ENCODE data around the gene ICAM5. TPM values are rescaled to one million over a fixed set of nuclear protein-coding genes. Genes with fewer than 3 reads are reported as not detected.

ICAM5 gene
- total RNA-seq, 2 donors from 2014 or later, result 0.41 to 0.49 TPM

DNA sequence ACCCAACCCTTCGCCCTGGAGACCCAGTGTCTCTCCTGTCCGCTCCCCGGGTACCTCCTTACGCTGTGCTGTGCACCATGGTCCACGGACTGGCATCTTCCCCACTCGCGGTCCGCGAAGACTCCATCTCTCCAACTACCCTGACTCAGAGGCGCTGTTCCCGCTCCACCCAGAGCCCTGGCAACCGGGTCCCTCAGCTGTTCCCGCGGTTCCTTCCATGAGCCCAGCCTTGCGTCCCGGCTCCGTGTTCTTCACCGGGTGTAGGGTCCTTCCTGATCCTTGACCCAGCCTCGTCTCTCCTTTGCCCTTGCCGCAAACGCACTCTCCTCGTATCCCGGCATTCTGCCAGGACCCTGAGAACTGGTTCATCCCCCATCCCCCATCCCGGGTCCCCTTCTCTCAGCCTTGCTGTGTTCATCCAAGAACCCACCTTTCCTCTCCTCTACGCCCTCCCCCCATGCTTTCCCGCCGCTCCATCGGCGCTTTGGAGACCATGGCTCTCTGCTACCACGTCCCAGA lies 664 bp downstream of the ICAM5 start:
- Histone ChIP-seq H3K4me1 (ENCODE audit: control insufficient read depth in 1 of 2, low read depth in 2 of 2) (peaks cover 47 to 61% of the 10 kb centered on the region in 2 donors), H3K27ac (no peak overlapping the region), H3K4me3 (peak overlapping the region; percentile 74), H3K36me3 (no peaks in the 10 kb centered on the region), H3K27me3 (replicated peaks; ENCODE audit: insufficient read depth) (peaks cover 35% of the 10 kb centered on the region), H3K9me3 (no peaks in the 10 kb centered on the region)
- no peak for DNase-seq (ENCODE audit: low spot score)
- TF ChIP-seq, protein P1, sequence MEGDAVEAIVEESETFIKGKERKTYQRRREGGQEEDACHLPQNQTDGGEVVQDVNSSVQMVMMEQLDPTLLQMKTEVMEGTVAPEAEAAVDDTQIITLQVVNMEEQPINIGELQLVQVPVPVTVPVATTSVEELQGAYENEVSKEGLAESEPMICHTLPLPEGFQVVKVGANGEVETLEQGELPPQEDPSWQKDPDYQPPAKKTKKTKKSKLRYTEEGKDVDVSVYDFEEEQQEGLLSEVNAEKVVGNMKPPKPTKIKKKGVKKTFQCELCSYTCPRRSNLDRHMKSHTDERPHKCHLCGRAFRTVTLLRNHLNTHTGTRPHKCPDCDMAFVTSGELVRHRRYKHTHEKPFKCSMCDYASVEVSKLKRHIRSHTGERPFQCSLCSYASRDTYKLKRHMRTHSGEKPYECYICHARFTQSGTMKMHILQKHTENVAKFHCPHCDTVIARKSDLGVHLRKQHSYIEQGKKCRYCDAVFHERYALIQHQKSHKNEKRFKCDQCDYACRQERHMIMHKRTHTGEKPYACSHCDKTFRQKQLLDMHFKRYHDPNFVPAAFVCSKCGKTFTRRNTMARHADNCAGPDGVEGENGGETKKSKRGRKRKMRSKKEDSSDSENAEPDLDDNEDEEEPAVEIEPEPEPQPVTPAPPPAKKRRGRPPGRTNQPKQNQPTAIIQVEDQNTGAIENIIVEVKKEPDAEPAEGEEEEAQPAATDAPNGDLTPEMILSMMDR (IDR thresholded peaks at IDR 0.05), result no peak
- no peak for ATAC-seq (ENCODE audit: insufficient number of reproducible peaks, low FRiP score, low read depth)

DNA sequence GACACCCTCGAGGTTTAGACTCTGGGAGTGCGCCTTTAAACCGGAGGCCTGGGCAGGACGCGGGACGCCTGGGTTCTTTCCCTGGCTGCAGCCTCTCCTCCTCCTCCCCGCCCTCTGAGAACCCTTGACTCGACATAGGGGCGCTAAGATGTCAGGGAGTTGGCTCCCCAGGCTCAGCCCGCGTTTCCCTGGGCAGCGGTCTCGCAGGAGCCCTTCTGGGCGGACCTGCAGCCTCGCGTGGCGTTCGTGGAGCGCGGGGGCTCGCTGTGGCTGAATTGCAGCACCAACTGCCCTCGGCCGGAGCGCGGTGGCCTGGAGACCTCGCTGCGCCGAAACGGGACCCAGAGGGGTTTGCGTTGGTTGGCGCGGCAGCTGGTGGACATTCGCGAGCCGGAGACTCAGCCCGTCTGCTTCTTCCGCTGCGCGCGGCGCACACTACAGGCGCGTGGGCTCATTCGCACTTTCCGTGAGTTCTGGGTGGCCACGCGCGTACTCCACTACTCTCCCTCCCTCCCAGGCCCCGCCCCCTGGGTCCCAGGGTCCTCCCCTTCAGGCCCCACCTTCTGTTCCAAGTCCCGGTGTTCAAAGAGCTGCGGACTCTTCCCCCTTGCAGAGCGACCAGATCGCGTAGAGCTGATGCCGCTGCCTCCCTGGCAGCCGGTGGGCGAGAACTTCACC lies 1.3 kb downstream of the ICAM5 start:
- no peak for ATAC-seq (ENCODE audit: insufficient number of reproducible peaks, low FRiP score, low read depth)
- Histone ChIP-seq H3K9me3 (no peaks in the 10 kb centered on the region), H3K27ac (peak overlapping the region in 1 of 2 donors; percentile 28), H3K4me1 (ENCODE audit: control insufficient read depth in 1 of 2, low read depth in 2 of 2) (peaks cover 51 to 67% of the 10 kb centered on the region in 2 donors), H3K27me3 (replicated peaks; ENCODE audit: insufficient read depth) (peaks cover 36% of the 10 kb centered on the region), H3K4me3 (peak overlapping the region; percentile 74), H3K36me3 (no peaks in the 10 kb centered on the region)
- TF ChIP-seq, protein P1 (IDR thresholded peaks at IDR 0.05), result no peak
- no peak for DNase-seq (ENCODE audit: low spot score)

DNA sequence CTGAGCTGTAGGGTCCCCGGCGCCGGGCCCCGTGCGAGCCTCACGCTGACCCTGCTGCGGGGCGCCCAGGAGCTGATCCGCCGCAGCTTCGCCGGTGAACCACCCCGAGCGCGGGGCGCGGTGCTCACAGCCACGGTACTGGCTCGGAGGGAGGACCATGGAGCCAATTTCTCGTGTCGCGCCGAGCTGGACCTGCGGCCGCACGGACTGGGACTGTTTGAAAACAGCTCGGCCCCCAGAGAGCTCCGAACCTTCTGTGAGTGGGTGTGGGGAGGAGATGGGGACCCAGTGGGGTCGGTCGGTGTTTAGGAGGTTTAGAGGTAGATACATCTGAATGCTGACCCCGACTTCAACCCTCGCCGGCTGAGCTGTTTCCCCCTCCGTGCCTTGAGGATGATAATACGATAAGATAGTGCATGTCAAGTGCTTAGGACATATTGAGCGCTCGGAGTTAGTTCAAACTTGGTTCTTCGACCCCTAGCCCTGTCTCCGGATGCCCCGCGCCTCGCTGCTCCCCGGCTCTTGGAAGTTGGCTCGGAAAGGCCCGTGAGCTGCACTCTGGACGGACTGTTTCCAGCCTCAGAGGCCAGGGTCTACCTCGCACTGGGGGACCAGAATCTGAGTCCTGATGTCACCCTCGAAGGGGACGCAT lies 1.9 kb downstream of the ICAM5 start:
- DNase-seq (ENCODE audit: low spot score), result no peak
- H3K27ac ChIP-seq, result peak overlapping the region in 1 of 2 donors; percentile 28
- H3K4me3 ChIP-seq, result peak overlapping the region; percentile 74
- peaks cover 36% of the 10 kb centered on the region for H3K27me3 ChIP-seq (replicated peaks; ENCODE audit: insufficient read depth)
- TF ChIP-seq, protein P1 (IDR thresholded peaks at IDR 0.05), result no peak
- H3K4me1 ChIP-seq (ENCODE audit: control insufficient read depth in 1 of 2, low read depth in 2 of 2), result peaks cover 51 to 65% of the 10 kb centered on the region in 2 donors
- H3K9me3 ChIP-seq, result no peaks in the 10 kb centered on the region
- no peaks in the 10 kb centered on the region for H3K36me3 ChIP-seq
- no peak for ATAC-seq (ENCODE audit: insufficient number of reproducible peaks, low FRiP score, low read depth)

DNA sequence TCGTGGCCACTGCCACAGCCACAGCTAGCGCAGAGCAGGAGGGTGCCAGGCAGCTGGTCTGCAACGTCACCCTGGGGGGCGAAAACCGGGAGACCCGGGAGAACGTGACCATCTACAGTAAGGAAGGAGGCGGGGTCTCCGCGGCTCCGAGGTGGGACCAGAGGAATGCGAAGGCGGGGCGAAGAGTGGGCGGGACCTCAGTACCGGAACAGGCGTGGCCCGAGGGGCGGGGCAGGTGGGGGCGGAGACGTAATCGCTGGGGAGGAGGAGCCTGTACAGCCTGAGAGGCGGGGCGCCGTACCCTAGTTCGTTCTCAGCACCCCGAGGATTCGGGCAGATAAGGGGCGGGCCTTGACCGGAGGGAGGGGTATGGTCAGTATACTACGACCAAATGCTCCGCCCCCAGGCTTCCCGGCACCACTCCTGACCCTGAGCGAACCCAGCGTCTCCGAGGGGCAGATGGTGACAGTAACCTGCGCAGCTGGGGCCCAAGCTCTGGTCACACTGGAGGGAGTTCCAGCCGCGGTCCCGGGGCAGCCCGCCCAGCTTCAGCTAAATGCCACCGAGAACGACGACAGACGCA lies 2.5 kb downstream of the ICAM5 start:
- Histone ChIP-seq H3K4me1 (ENCODE audit: control insufficient read depth in 1 of 2, low read depth in 2 of 2) (peaks cover 45 to 59% of the 10 kb centered on the region in 2 donors), H3K4me3 (peak overlapping the region; percentile 74), H3K9me3 (no peaks in the 10 kb centered on the region), H3K27me3 (replicated peaks; ENCODE audit: insufficient read depth) (peaks cover 36% of the 10 kb centered on the region), H3K27ac (peak overlapping the region in 1 of 2 donors; percentile 28), H3K36me3 (no peaks in the 10 kb centered on the region)
- TF ChIP-seq, protein P1 (IDR thresholded peaks at IDR 0.05), result no peak
- DNase-seq (ENCODE audit: low spot score) (peak; percentile 28), ATAC-seq (ENCODE audit: insufficient number of reproducible peaks, low FRiP score, low read depth) (no peak)
